ENCODE data around the gene SLC35F6.

The SLC35F6 gene

GRCh38 chr2:26739514-26739913 is 24.6 kb upstream of the SLC35F6 start:
- no peak for TF ChIP-seq CTCF (conservative IDR thresholded peaks at IDR 0.05; ENCODE audit: low read depth, low read length)

GRCh38 chr2:26740346-26740745 is 23.7 kb upstream of the SLC35F6 start:
- no peak for DNase-seq (ENCODE audit: low read depth)
- no peak overlapping the region for H3K4me3 ChIP-seq (ENCODE audit: low read length)

More at GRCh38 chr2:26739514-26739913, 24.6 kb upstream of the SLC35F6 start:
- H3K4me3 ChIP-seq (ENCODE audit: low read length): no peak overlapping the region
- no peak for DNase-seq (ENCODE audit: low read depth)

GRCh38 chr2:26740890-26741302 is 23.2 kb upstream of the SLC35F6 start:
- TF ChIP-seq CTCF (conservative IDR thresholded peaks at IDR 0.05; ENCODE audit: low read depth, low read length): no peak
- DNase-seq (ENCODE audit: low read depth): no peak
- H3K4me3 ChIP-seq (ENCODE audit: low read length): no peak overlapping the region

More at GRCh38 chr2:26740346-26740745, 23.7 kb upstream of the SLC35F6 start:
- TF ChIP-seq CTCF (conservative IDR thresholded peaks at IDR 0.05; ENCODE audit: low read depth, low read length): no peak

GRCh38 chr2:26742048-26742770 is 21.9 kb upstream of the SLC35F6 start:
- no peak for DNase-seq (ENCODE audit: low read depth)
- no peak overlapping the region for H3K4me3 ChIP-seq (ENCODE audit: low read length)
- no peak for TF ChIP-seq CTCF (conservative IDR thresholded peaks at IDR 0.05; ENCODE audit: low read depth, low read length)

GRCh38 chr2:26743852-26744251 is 20.2 kb upstream of the SLC35F6 start:
- no peak for DNase-seq (ENCODE audit: low read depth)
- no peak for TF ChIP-seq CTCF (conservative IDR thresholded peaks at IDR 0.05; ENCODE audit: low read depth, low read length)

GRCh38 chr2:26744953-26745352 is 19.1 kb upstream of the SLC35F6 start:
- no peak overlapping the region for H3K4me3 ChIP-seq (ENCODE audit: low read length)
- no peak for DNase-seq (ENCODE audit: low read depth)
- no peak for TF ChIP-seq CTCF (conservative IDR thresholded peaks at IDR 0.05; ENCODE audit: low read depth, low read length)

More at GRCh38 chr2:26743852-26744251, 20.2 kb upstream of the SLC35F6 start:
- H3K4me3 ChIP-seq (ENCODE audit: low read length): no peak overlapping the region

All from retinal pigment epithelial cell (primary cell).